ENCODE measurements around the gene E2F2.

DNA sequence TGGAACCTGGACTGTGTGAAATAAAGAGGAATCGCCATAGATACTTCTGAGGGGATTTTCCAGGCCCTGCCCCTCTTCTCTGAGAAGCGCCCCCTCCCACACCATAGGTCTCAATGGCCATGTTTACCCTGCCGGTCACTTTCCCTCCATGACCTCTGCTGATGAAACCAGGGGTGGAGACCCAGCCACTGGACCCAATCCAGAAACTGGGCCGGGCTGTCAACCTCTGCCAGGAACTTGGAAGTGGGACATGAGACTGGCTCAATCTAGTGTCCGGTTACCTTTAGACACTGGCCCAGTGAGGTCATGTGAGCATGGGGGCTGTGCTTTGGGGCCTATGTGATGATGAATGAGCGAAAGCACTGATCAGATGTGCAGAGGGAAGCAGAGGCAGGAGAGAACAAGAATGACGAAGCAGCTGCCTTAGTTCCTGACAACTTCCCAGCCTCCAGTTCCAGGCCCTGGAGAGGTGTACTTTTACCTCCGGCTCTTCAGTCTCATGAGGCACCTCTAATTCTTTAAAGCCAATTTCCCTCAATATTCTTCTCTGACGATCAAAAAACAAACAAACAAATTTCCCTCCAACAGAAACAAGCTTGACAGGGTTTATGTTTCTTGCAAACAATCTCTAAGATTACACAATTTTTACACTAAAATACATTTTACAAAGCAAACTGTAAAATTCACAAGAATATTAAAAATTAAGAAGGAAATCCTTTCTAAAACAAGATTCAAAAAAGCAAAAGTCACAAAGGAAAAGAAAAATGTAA, 52.0 kb downstream of the E2F2 start:
- TF ChIP-seq, protein P1, sequence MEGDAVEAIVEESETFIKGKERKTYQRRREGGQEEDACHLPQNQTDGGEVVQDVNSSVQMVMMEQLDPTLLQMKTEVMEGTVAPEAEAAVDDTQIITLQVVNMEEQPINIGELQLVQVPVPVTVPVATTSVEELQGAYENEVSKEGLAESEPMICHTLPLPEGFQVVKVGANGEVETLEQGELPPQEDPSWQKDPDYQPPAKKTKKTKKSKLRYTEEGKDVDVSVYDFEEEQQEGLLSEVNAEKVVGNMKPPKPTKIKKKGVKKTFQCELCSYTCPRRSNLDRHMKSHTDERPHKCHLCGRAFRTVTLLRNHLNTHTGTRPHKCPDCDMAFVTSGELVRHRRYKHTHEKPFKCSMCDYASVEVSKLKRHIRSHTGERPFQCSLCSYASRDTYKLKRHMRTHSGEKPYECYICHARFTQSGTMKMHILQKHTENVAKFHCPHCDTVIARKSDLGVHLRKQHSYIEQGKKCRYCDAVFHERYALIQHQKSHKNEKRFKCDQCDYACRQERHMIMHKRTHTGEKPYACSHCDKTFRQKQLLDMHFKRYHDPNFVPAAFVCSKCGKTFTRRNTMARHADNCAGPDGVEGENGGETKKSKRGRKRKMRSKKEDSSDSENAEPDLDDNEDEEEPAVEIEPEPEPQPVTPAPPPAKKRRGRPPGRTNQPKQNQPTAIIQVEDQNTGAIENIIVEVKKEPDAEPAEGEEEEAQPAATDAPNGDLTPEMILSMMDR (IDR thresholded peaks at IDR 0.05) = no peak
- TF ChIP-seq POLR2A (IDR thresholded peaks at IDR 0.05) (peak in 1 of 2 donors; percentile 45), EP300 (IDR thresholded peaks at IDR 0.05) (no peak)
